Measurements from ENCODE around the gene ZSCAN5A.
A peak's percentile ranks its signal among the peaks of the same experiment; 100 is the strongest.
"Not testable (repeated sequence)": the region's sequence is repeated elsewhere in the genome, so short reads cannot be mapped to it uniquely, and the experiment has no call there.

The ZSCAN5A gene

DNA sequence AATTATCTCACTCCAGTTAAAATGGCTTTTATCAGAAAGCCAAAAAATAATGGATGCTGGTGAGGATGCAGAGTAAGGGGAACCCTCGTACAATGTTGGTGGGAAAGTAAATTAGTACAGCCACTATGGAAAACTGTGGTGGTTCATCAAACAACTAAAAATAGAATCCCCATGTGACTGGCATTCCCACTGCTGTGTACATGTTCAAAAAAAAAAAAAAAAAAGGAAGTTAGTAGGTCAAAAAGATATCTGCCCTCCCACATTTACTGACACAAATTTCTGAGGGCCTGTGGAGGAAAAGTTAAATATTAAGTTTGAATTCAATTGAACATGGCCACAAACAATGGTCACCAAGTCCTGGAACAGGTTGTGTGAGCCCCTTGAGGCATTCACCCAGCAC is 9.8 kb upstream of the ZSCAN5A start:
- no peaks in the 10 kb centered on the region for H3K4me1 ChIP-seq (ENCODE audit: insufficient read depth, low read length)
- no peaks in the 10 kb centered on the region for H3K36me3 ChIP-seq (ENCODE audit: insufficient read depth, low read length)
- no peak overlapping the region for H3K9ac ChIP-seq (ENCODE audit: low read depth, low read length)
- H3K9me3 ChIP-seq (ENCODE audit: control insufficient read depth, insufficient read depth, low read length): no peaks in the 10 kb centered on the region

- Histone ChIP-seq H3K36me3 (ENCODE audit: insufficient read depth, low read length) (no peaks in the 10 kb centered on the region), H3K9me3 (ENCODE audit: control insufficient read depth, insufficient read depth, low read length) (no peaks in the 10 kb centered on the region), H3K9ac (ENCODE audit: low read depth, low read length) (no peak overlapping the region), H3K4me1 (ENCODE audit: insufficient read depth, low read length) (no peaks in the 10 kb centered on the region)
These were observed 7.4 kb upstream of the ZSCAN5A start for GRCh38 chr19:56321989-56322440.

- H3K36me3 ChIP-seq (ENCODE audit: insufficient read depth, low read length): no peaks in the 10 kb centered on the region
- H3K9me3 ChIP-seq (ENCODE audit: control insufficient read depth, insufficient read depth, low read length): no peaks in the 10 kb centered on the region
- no peak overlapping the region for H3K9ac ChIP-seq (ENCODE audit: low read depth, low read length)
- H3K4me1 ChIP-seq (ENCODE audit: insufficient read depth, low read length): no peaks in the 10 kb centered on the region
These were observed 6.8 kb upstream of the ZSCAN5A start for GRCh38 chr19:56321254-56321988.

DNA sequence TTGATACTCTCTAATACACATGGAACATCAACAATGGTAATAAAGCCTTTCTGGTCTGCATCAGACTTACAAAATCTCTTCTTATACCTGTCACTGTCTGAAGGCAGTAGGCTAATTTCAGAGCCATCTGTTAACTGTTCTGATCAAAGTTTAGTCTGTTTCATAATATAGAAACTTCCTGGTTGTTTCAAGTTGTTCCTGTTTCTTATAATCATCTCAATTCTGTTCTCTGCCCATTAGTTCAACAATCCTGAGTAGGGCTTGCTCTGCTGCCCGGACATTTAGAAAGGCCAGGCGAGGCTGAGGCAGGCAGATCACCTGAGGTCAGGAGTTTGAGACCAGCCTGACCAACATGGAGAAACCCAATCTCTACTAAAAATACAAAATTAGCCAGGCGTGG is 5.4 kb upstream of the ZSCAN5A start:
- no peaks in the 10 kb centered on the region for H3K9me3 ChIP-seq (ENCODE audit: control insufficient read depth, insufficient read depth, low read length)
- no peaks in the 10 kb centered on the region for H3K36me3 ChIP-seq (ENCODE audit: insufficient read depth, low read length)
- H3K9ac ChIP-seq (ENCODE audit: low read depth, low read length): no peak overlapping the region
- no peaks in the 10 kb centered on the region for H3K4me1 ChIP-seq (ENCODE audit: insufficient read depth, low read length)

- Histone ChIP-seq H3K36me3 (ENCODE audit: insufficient read depth, low read length) (no peaks in the 10 kb centered on the region), H3K9ac (ENCODE audit: low read depth, low read length) (no peak overlapping the region), H3K4me1 (ENCODE audit: insufficient read depth, low read length) (no peaks in the 10 kb centered on the region), H3K9me3 (ENCODE audit: control insufficient read depth, insufficient read depth, low read length) (no peaks in the 10 kb centered on the region)
These were observed 3.1 kb upstream of the ZSCAN5A start for GRCh38 chr19:56317749-56318148.

DNA sequence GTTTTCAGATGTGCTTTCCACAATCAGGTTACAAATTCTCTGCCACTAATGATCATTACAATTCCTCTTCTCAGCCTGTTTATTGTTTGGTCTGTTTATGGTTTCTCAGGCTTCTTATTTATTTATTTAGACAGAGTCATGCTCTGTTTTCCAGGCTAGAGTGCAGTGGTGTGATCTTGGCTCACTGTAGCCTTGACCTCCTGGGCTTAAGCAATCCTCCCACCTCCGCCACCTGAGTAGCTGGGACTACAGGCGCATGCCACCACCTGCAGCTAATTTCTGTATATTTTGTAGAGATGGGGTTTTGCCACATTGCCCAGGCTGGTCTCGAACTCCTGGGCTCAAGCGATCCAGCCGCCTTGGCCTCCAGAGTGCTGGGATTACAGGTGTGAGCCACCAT is 2.1 kb upstream of the ZSCAN5A start:
- Histone ChIP-seq H3K9me3 (ENCODE audit: control insufficient read depth, insufficient read depth, low read length) (no peaks in the 10 kb centered on the region), H3K36me3 (ENCODE audit: insufficient read depth, low read length) (no peaks in the 10 kb centered on the region), H3K9ac (ENCODE audit: low read depth, low read length) (no peak overlapping the region), H3K4me1 (ENCODE audit: insufficient read depth, low read length) (no peaks in the 10 kb centered on the region)

- peak overlapping the region; percentile 59 for H3K9ac ChIP-seq (ENCODE audit: low read depth, low read length)
- no peaks in the 10 kb centered on the region for H3K9me3 ChIP-seq (ENCODE audit: control insufficient read depth, insufficient read depth, low read length)
- no peaks in the 10 kb centered on the region for H3K36me3 ChIP-seq (ENCODE audit: insufficient read depth, low read length)
- H3K4me1 ChIP-seq (ENCODE audit: insufficient read depth, low read length): no peaks in the 10 kb centered on the region
These were observed 614 bp upstream of the ZSCAN5A start for GRCh38 chr19:56315077-56315828.

DNA sequence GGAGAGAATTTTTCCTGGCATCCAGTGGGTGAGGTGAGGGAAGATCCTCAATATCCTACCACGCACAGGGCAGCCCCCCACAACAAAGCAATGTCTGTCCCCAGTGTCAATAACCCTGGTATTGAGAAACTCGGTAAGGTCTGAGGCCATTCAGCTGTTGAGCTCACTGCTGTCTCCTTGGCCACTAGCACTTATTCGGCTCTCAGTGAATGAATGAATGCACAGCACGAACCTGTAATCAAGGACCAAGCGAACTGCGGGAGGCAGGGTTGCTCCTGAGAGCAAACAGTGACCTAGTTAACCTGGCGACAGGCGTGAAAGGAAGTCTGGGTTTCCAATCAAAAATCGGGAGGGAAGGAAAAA is 640 bp downstream of the ZSCAN5A start:
- H3K9ac ChIP-seq (ENCODE audit: low read depth, low read length): peak overlapping the region; percentile 59
- no peaks in the 10 kb centered on the region for H3K36me3 ChIP-seq (ENCODE audit: insufficient read depth, low read length)
- no peaks in the 10 kb centered on the region for H3K9me3 ChIP-seq (ENCODE audit: control insufficient read depth, insufficient read depth, low read length)
- H3K4me1 ChIP-seq (ENCODE audit: insufficient read depth, low read length): no peaks in the 10 kb centered on the region

DNA sequence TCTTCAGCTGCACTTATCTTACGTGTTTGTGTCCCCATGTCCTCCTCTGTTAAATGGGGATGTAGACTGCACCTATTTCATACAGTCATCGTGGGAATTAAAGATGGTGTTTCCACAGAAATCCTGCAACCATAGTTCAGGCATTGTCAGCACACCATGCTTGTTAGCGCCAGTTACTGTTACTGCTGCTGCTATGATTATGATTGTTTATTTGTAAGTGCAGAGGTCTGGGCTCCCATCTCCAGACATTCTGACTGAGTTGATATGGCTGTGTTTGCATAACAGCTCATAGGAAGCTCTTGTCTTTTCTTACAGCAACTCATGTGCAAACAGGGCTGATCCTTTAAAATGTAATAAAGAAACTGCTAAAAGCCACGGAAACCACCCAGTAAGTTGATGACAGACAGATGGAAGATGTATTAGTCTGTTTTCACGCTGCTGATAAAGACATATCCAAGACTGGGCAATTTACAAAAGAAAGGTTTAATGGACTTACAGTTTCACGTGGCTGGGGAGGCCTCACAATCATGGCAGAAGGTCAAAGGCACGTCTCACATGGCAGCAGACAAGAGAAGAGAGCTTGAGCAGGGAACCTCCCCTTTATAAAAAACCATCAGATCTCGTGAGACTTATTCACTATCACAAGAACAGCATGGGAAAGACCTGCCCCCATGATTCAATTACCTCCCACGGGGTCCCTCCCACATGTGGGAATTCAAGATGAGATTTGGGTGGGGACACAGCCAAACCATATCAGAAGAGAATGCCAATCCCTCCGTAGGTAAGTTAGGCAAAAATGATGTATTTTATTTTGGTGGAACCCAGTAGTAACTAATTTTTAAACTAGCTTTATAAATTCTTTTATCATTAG is 1.6 kb downstream of the ZSCAN5A start:
- Histone ChIP-seq H3K9ac (ENCODE audit: low read depth, low read length) (no peak overlapping the region), H3K9me3 (ENCODE audit: control insufficient read depth, insufficient read depth, low read length) (no peaks in the 10 kb centered on the region), H3K4me1 (ENCODE audit: insufficient read depth, low read length) (no peaks in the 10 kb centered on the region), H3K36me3 (ENCODE audit: insufficient read depth, low read length) (no peaks in the 10 kb centered on the region)

- Histone ChIP-seq H3K9ac (ENCODE audit: low read depth, low read length) (no peak overlapping the region), H3K9me3 (ENCODE audit: control insufficient read depth, insufficient read depth, low read length) (no peaks in the 10 kb centered on the region), H3K4me1 (ENCODE audit: insufficient read depth, low read length) (no peaks in the 10 kb centered on the region), H3K36me3 (ENCODE audit: insufficient read depth, low read length) (no peaks in the 10 kb centered on the region)
These were observed 2.3 kb downstream of the ZSCAN5A start for GRCh38 chr19:56312342-56312741.

DNA sequence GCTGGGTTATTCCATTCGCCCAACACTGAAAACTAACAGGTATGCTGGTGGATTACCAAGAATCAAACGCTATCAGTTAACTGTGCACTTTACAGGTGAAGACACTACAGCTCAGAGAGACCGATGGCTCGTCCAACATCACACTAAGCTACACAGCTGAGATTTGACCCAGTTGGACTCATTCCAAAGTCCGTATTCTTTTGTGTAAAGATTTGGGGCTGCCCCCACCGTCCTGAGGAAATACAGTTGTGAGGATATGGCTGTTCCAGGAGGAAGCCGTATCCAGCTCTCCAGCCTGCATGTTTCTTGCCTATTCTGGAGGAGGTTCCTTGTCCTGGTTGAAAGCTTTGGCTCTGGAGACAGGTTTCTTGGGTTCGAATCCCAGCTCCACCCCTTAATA is 4.2 kb downstream of the ZSCAN5A start:
- Histone ChIP-seq H3K9me3 (ENCODE audit: control insufficient read depth, insufficient read depth, low read length) (no peaks in the 10 kb centered on the region), H3K4me1 (ENCODE audit: insufficient read depth, low read length) (no peaks in the 10 kb centered on the region), H3K36me3 (ENCODE audit: insufficient read depth, low read length) (no peaks in the 10 kb centered on the region), H3K9ac (ENCODE audit: low read depth, low read length) (no peak overlapping the region)

DNA sequence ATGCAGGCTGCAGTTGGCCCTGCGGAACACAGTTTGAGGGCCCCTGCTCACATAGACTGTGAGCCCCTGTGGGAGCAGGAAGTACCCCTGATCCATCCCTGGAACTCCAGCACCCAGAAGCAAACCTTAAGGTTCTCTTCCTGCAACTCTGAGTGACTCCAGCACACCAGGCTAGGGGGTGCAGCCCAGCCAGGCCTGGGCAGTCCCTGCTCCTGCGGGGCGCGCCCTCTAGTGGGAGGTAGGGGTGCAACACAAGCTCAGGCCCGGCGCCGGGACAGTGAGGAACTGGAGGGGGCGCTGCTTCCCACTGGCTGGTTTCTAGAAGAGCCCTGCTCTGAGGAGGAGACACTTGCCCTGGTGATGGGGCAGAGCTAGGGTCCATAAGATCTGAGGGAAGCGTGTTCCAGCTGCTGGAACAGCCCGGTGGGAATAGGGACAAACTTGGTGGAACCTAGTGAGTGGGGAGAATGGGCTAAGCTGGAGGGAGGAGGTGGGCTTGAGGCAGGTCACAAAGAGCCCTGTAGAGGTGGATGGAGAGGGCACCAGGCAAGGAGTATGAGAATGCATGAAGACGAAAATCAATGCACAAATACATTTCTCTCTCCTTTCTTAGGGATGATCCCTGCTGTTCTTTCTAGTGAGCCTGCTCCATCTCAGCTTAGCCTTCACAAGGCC is 5.0 kb downstream of the ZSCAN5A start:
- no peak overlapping the region for H3K9ac ChIP-seq (ENCODE audit: low read depth, low read length)
- no peaks in the 10 kb centered on the region for H3K9me3 ChIP-seq (ENCODE audit: control insufficient read depth, insufficient read depth, low read length)
- no peaks in the 10 kb centered on the region for H3K36me3 ChIP-seq (ENCODE audit: insufficient read depth, low read length)
- no peaks in the 10 kb centered on the region for H3K4me1 ChIP-seq (ENCODE audit: insufficient read depth, low read length)

DNA sequence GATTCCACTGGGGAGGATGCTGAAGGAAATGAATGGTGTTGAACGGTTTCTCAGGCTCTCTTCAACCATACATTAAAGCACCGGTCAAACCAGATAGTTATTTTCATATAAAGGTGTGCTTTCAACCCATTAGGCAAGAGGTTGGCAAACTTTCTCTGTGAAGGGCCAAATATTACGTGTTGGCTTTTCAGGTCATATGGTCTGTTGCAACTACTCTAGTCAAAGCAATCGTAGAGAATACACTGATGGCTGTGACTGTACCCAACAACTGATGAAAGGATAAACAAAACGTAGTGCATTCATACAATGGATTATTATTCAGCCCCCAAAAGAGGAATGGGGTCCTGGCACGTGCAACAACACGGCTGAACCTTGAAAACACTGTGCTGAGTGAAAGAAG is 5.8 kb downstream of the ZSCAN5A start:
- H3K36me3 ChIP-seq (ENCODE audit: insufficient read depth, low read length): no peaks in the 10 kb centered on the region; the same call in 1 of the 2 replicates
- H3K9ac ChIP-seq (ENCODE audit: low read depth, low read length): no peak overlapping the region
- no peaks in the 10 kb centered on the region for H3K9me3 ChIP-seq (ENCODE audit: control insufficient read depth, insufficient read depth, low read length)
- H3K4me1 ChIP-seq (ENCODE audit: insufficient read depth, low read length): no peaks in the 10 kb centered on the region

DNA sequence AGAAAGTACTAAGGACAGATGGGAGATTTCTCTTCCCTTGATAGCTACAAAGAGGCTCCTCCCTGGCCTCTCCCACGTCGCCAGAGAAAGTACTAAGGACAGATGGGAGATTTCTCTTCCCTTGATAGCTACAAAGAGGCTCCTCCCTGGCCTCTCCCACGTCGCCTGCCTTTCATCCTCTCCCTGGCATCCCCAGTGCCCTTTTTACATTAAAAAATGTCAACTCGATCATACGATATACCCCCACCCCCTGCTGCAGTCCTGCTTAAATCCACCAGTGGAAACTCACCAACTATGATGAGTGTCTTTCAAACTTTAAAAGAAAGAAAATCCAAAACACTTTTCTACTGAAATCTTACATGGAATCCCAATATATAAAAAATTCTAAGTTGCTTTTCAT is 7.6 kb downstream of the ZSCAN5A start:
- H3K4me1 ChIP-seq (ENCODE audit: insufficient read depth, low read length); H3K36me3 ChIP-seq (ENCODE audit: insufficient read depth, low read length); H3K9me3 ChIP-seq (ENCODE audit: control insufficient read depth, insufficient read depth, low read length); H3K9ac ChIP-seq (ENCODE audit: low read depth, low read length): not testable (repeated sequence)

Data from ES-I3 (cell line).